NCI-H524 (cell line): Measurements from ENCODE around the gene RHEB.

Experiments used
- DNase-seq, 2 experiments: peaks; one replicate each; lab custom pipeline; 2025; lab: John Stamatoyannopoulos, UW

RHEB gene

GRCh38 chr7:151503902-151504714 is 15.6 kb downstream of the RHEB start:
- no peak for DNase-seq

GRCh38 chr7:151501676-151502075 is 18.0 kb downstream of the RHEB start:
- no peak for DNase-seq

- no peak for DNase-seq
These were observed 21.2 kb downstream of the RHEB start for GRCh38 chr7:151498495-151498894.

- DNase-seq: no peak
These were observed 22.3 kb downstream of the RHEB start for GRCh38 chr7:151497306-151497871.

- no peak for DNase-seq
These were observed 24.3 kb downstream of the RHEB start for GRCh38 chr7:151495360-151495759.

- DNase-seq: no peak
These were observed 25.1 kb downstream of the RHEB start for GRCh38 chr7:151494298-151495284.

GRCh38 chr7:151493083-151493482 is 26.6 kb downstream of the RHEB start:
- DNase-seq: no peak

GRCh38 chr7:151491859-151492258 is 27.8 kb downstream of the RHEB start:
- no peak for DNase-seq

- DNase-seq: no peak
These were observed 29.1 kb downstream of the RHEB start for GRCh38 chr7:151490456-151491105.

GRCh38 chr7:151489498-151489897 is 30.2 kb downstream of the RHEB start:
- no peak for DNase-seq

GRCh38 chr7:151488096-151488495 is 31.6 kb downstream of the RHEB start:
- DNase-seq: no peak

- DNase-seq: no peak
These were observed 32.5 kb downstream of the RHEB start for GRCh38 chr7:151487228-151487627.

- DNase-seq: no peak
These were observed 33.6 kb downstream of the RHEB start for GRCh38 chr7:151486074-151486473.

GRCh38 chr7:151484971-151485707 is 34.6 kb downstream of the RHEB start:
- DNase-seq: no peak

GRCh38 chr7:151483711-151483983 is 36.0 kb downstream of the RHEB start:
- DNase-seq: no peak

- no peak for DNase-seq
These were observed 36.6 kb downstream of the RHEB start for GRCh38 chr7:151482883-151483710.

- DNase-seq: no peak
These were observed 37.8 kb downstream of the RHEB start for GRCh38 chr7:151481650-151482505.

GRCh38 chr7:151477867-151478266 is 41.8 kb downstream of the RHEB start:
- DNase-seq: no peak

- DNase-seq: no peak
These were observed 46.9 kb downstream of the RHEB start for GRCh38 chr7:151472644-151473380.
